Measurements from ENCODE around the gene MITF.

DNA sequence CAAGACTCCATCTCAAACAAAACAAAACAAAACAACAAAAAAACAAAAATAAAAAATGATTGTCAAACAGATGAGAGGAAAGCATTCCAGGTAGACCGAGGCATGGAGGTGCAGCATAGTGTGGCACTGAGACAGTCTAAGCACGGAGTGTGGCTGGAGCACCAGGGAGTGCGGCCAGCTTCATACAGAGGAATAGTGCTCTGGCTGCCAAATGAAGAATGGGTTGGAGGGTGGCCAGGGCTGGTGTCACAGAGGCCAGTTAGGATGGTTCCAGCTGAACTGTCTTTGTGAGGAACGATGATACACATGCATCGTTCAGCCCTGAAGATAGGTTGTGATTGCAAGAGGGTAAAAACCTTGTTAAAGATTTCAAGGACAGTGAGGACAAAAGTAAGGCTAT, 28.3 kb downstream of the MITF start:
- no peak for TF ChIP-seq POLR2AphosphoS5 (IDR thresholded peaks at IDR 0.05; ENCODE audit: borderline replicate concordance, low read depth, low read length)
- TF ChIP-seq FOXP2 (optimal IDR thresholded peaks at IDR 0.05; ENCODE audit: control extremely low read depth, extremely low read length, insufficient read depth): no peak
- no peak for TF ChIP-seq EZH2 (IDR thresholded peaks at IDR 0.05)
